ENCODE data around the gene EVI5.
"Not testable (repeated sequence)": the region's sequence is repeated elsewhere in the genome, so short reads cannot be mapped to it uniquely, and the experiment has no call there.

EVI5 gene

GRCh38 chr1:92791487-92792066 is 6.7 kb upstream of the EVI5 start:
- DNase-seq (ENCODE audit: low read depth): no peak

- no peak for DNase-seq (ENCODE audit: low read depth)
These were observed 6.0 kb upstream of the EVI5 start for GRCh38 chr1:92790867-92791266.

GRCh38 chr1:92790081-92790480 is 5.2 kb upstream of the EVI5 start:
- no peak for DNase-seq (ENCODE audit: low read depth)

GRCh38 chr1:92786111-92786901 is 1.4 kb upstream of the EVI5 start:
- no peak for DNase-seq (ENCODE audit: low read depth)

GRCh38 chr1:92784021-92784638 is 778 bp downstream of the EVI5 start:
- DNase-seq (ENCODE audit: low read depth): peak; percentile 2

- DNase-seq (ENCODE audit: low read depth): not testable (repeated sequence)
These were observed 1.4 kb downstream of the EVI5 start for GRCh38 chr1:92783550-92783949.

GRCh38 chr1:92778376-92778775 is 6.5 kb downstream of the EVI5 start:
- DNase-seq (ENCODE audit: low read depth): no peak

GRCh38 chr1:92774407-92774806 is 10.5 kb downstream of the EVI5 start:
- DNase-seq (ENCODE audit: low read depth): no peak

GRCh38 chr1:92773749-92774148 is 11.2 kb downstream of the EVI5 start:
- DNase-seq (ENCODE audit: low read depth): not testable (repeated sequence)

- DNase-seq (ENCODE audit: low read depth): no peak
These were observed 15.1 kb downstream of the EVI5 start for GRCh38 chr1:92769856-92770255.

- no peak for DNase-seq (ENCODE audit: low read depth)
These were observed 16.0 kb downstream of the EVI5 start for GRCh38 chr1:92768915-92769314.

- DNase-seq (ENCODE audit: low read depth): no peak
These were observed 16.6 kb downstream of the EVI5 start for GRCh38 chr1:92768296-92768695.

GRCh38 chr1:92764116-92764515 is 20.8 kb downstream of the EVI5 start:
- no peak for DNase-seq (ENCODE audit: low read depth)

GRCh38 chr1:92762355-92762754 is 22.6 kb downstream of the EVI5 start:
- DNase-seq (ENCODE audit: low read depth): no peak

GRCh38 chr1:92759361-92759760 is 25.5 kb downstream of the EVI5 start:
- no peak for DNase-seq (ENCODE audit: low read depth)

- no peak for DNase-seq (ENCODE audit: low read depth)
These were observed 28.4 kb downstream of the EVI5 start for GRCh38 chr1:92756537-92756936.

GRCh38 chr1:92755541-92756461 is 29.1 kb downstream of the EVI5 start:
- no peak for DNase-seq (ENCODE audit: low read depth)

- DNase-seq (ENCODE audit: low read depth): no peak
These were observed 30.2 kb downstream of the EVI5 start for GRCh38 chr1:92754719-92755050.

- DNase-seq (ENCODE audit: low read depth): no peak
These were observed 30.7 kb downstream of the EVI5 start for GRCh38 chr1:92754000-92754718.

GRCh38 chr1:92752719-92753118 is 32.2 kb downstream of the EVI5 start:
- DNase-seq (ENCODE audit: low read depth): no peak

GRCh38 chr1:92749024-92749634 is 35.8 kb downstream of the EVI5 start:
- no peak for DNase-seq (ENCODE audit: low read depth)
